HG03460 (cell line): Measurements from ENCODE around the gene ZBTB20.

Experiments used
- ATAC-seq: cut with Tn5 transposase; IDR thresholded peaks from one replicate; pipeline ENCODE4 v1.9.1; 2021; ENCODE audit not compliant: unreplicated experiment

Gene ZBTB20

DNA sequence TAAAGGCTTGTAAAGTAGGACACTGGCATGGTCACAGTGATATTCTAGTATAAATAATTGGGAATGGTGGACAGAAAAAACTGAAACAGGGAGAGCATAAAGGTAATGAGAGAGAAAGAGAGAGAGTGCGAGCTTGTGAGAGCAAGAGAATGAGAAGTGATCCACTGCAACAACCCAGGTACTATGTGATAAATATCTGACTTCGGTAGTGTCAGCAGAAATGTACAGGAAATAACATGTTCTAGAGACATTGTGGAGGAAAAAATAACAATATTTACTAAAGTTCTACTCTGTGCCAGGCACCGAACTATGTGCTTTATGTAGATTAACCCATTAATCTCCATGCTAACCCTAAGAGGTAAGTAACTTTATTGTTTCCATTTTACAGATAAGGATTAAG, 425.9 kb downstream of the ZBTB20 start:
- ATAC-seq = no peak

DNA sequence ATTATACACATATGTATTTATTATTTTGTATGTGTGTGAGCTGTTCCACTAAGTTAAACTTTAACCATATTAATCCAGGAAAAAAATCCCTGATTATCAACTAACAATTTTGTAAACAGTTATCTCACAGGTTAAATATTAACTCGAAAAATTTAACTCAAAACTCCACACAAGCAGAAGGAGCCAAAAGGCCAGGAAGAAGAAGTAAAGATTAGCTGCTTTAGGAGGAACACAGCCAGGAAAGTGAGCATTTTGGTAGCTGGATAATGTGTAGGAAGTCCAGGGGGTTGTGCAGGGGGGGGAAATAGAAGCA, 428.2 kb downstream of the ZBTB20 start:
- ATAC-seq = no peak

DNA sequence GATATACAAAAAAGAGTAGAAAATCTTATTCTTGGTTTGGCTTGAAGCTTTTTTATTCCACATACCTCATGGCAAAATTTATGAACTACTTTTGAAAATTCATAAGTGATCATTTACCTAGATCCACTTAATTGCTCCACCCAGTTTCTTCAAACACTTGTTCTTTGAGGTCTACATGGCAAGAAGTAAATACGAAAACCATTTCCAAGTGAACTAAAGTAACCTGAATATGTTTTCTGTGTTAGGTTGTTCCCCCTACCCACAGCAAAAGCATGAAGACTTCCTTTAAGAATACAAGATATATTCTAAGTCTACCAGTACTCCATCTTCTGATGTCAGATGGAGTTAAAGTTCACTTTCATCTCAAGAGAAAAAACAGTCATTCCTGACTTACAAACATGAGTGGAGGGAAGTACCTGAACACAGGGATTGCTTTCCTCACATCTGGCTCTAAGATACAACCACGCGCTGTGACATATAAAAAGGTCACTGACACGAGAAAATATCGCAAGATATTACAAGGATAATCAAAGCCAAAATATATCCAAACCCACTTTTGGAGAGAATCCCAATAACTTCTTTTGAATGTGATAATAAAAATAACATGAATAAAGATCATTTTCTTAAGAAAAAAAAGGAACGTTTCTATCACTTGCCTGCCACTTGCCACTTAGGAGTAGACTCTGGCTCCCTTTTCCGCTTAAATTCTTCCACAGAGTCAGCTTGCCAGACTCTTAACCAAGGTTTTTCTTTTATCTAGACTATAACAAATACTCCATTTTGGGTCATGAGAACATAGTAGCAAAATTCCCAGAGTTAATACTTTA, 428.8 kb downstream of the ZBTB20 start:
- no peak for ATAC-seq

DNA sequence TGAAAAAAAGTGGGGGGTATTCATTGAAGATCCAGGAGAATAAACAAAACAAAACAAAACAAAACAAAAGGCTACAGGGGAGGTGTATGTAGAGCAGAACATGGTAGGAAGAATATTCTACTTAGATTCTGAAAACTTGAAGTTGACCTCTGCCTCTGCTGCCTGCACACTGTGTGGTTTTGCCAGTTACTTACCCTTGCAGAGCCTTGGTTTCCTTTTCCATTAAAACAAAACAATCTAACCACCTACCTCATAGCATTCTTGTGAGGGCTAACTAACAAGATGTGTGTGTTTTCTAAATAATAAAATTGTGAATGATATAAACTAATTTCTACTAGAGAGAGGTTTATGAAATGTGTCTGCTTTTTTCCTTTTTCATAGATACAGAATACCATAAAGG, 430.2 kb downstream of the ZBTB20 start:
- no peak for ATAC-seq

DNA sequence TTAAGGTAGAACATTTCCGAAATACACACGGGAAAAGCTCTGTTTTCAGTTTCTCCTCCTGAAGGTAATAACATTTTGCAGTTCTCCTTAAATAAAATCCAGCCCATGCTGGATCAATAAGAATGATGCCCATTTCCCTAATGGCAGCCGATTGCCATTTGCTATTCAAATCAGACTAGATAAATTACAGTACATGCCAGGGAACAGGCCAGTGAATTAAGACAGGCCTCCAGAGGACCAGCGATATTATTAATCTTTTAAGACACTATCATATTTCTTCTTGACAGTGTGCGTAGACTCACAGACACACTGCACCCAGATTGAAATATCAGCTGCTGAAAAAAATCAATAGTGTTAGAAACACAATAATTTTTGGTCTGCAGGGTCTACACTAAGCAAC, 431.0 kb downstream of the ZBTB20 start:
- no peak for ATAC-seq

DNA sequence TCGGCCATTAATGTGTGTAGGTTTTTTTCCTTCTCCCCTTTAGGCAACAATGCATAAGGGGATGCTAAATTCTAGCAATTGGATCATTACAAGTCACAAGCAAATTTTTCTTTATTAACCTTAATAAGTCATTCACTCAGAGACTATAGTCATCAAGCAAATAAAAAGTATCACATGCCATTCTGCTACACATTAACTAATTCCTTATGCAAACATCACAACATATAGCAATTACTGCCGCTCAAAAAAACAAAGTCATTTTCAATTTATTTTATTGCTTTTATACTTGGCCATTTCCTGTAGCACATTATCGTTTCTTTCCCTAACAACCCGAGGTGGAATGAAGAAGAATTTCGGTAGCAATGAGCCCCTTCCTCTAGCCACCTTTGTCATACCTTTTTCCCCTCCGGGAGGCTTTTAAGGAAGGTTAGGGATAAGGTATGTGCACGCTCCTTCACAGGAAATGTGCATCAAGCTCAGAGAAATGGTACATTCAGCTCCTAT, 432.1 kb downstream of the ZBTB20 start:
- no peak for ATAC-seq

DNA sequence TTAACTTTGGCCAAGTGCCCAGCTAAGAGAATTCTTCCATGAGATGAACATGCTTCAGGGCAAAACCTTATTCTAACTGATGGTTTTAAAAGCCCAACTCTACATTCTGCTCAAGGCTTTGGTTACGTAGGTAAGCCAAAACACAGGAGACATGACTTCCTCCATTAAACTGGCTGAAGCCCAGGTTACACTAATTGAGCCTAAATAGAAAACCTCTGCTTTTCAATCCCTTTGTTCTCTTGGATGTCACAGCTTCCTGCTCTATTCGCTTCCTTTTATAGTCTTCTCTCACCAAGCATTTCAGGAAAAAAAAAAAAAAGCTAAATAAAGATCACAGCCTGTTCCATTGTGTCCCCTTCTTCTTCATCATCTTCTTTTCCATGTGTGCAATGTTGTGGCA, 432.9 kb downstream of the ZBTB20 start:
- ATAC-seq = no peak

DNA sequence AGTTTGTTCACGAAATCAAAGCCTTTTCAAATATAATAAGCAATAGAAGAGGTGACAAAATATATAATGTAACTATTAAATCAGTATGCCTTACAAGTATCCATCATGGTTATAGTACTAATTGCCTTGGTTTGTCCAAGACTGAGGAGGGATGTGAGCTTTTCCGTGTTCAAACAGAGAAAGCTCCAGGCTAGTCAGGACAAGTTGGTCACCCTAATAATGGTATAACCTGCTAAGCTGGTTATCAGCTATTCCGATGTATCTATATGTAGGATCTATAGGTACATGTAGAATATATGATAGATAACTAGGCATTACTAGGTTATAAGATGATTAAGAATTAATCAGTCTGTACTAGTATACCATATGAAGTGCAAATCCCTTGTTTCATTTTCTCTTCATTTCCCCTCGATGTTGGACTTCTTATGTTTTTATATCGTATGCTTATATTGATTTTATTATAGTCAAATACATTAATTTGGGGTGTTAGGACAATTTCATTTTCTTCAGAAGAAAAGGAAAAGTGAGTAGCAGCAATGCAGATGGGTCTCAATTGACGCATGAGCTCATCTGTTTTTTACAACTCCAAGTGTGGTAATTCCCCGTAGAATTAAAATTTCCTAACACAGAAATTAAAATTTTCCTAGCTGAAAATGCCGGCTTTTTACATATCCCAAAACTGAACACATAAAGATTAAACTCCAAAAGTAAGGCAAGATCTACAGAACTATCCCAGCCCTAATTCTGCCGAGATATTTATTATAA, 434.2 kb downstream of the ZBTB20 start:
- ATAC-seq = no peak

DNA sequence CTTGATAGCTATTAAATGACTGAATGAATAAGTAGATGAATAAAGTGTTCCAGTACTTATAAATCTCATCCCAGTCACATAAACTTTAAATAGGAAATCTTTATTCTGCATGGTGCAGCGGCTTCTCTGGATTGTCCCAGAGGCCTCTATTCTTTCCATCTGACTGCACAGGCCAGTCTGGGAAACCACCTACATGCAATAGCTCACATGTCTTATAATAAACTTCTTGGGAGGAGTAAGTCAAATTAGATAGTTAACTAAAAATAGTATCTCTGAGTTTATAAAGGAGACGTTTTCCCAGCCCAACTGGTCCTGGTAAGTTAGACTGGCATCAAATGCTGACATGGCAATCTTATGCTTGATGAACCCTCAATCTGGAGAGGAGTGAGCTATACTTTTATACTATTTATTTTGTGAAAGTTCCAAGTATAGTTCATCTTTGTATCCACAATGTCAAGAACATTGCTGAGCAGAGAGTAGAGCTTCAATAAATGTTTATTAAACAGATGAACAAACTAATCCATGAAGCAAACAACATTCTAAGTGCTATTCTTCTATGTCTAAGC, 435.7 kb downstream of the ZBTB20 start:
- no peak for ATAC-seq

DNA sequence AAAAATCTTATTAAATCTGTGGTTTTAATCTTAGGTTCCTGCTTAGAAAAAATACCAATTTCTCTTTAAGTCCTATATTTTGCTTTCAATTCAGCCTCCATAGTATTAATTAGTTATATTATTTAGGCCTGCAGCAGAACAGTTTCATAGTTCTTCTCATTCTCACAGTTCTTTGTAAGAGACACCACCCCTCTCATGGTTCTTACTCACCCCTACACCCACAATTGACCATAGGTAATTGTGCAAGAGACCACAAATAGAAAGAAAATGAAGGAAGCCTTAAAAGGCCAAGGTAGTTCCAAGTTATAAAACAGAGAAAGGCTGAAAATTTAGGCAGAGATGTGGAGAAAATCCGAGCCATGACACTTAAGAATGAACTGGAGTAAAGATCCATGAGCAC, 438.0 kb downstream of the ZBTB20 start:
- ATAC-seq = no peak

DNA sequence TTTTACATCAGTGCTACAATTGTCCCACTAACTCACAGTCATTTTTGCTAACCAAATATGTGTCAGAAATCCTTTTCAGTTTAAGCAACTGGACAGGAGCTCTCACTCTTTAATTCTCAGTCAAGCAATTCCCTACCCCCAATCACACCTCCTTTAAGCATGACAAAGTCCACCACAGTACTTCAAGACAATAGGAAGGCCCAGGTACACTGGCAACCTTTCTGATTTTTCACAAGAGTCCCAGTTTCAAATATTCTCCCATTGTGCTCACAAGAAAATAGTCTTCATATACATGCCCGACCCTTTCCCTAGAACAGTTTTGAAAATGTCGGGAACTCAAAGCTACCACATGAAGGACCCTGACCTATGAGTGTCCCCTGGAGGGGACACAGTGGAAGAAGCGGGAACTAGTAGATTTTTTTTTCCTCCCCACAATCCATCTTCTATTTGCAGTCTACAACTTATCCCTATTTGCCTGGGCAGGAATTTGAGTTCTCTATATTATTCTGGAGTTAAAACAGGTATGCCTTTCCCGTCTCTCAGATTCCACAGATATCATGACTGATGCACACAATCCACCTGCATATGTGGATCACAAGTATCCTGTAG, 439.7 kb downstream of the ZBTB20 start:
- ATAC-seq = no peak

DNA sequence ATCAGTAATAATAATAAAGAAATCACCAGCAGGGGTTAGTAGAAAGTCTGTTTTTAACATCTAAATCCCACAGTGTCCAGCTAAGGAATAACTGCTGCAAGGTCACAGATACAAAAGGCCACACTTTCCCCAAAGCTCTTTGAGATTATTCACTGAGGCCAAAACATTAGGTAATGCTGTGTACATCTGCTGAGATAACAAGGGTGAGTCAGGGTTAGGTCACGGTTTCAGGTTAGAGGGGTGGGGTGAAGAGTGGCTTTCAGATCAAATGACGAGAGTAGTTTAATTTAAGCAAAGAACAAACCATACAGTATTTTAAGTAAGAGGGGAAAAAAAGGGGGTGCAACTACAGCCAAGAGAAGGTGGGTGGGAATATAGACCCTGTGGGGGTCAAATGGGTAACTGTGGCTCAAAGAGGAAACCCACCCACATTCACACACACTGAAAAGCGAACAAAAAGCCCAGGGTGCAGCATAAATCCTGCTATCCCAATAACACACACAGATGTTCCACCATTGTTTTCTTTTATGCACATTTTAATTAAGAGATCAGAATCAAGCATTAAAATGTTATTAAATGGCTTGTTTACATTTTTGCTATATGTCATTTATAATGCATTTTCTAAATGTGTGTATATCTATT, 440.4 kb downstream of the ZBTB20 start:
- ATAC-seq = no peak

DNA sequence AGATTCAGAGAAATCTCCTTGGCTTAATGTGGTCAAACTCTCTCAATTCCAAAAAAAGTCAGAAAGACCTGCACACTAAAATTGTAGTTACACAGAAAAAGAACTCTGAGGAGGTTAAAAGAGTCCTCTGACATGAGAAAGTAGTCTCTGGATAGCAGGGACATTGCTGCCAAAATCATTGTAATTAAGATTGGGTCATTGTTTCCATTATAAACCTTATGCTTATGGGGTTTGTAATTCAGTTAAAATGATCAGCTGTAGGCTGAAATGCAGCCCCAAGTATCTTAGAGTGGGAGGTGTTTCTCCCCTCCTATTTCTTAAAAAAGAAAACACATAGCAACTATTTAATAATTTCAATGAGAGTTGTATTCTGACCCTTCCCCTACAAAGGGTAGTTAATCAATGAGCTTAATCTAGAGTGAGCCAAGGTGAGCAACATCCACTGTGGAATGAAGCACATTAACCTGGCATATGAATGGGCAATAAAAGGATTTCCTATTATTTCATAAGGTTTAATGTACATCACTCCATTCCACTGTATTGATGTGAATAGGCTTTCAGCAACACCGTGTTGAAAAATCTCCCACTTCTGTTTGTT, 446.4 kb downstream of the ZBTB20 start:
- ATAC-seq = no peak

DNA sequence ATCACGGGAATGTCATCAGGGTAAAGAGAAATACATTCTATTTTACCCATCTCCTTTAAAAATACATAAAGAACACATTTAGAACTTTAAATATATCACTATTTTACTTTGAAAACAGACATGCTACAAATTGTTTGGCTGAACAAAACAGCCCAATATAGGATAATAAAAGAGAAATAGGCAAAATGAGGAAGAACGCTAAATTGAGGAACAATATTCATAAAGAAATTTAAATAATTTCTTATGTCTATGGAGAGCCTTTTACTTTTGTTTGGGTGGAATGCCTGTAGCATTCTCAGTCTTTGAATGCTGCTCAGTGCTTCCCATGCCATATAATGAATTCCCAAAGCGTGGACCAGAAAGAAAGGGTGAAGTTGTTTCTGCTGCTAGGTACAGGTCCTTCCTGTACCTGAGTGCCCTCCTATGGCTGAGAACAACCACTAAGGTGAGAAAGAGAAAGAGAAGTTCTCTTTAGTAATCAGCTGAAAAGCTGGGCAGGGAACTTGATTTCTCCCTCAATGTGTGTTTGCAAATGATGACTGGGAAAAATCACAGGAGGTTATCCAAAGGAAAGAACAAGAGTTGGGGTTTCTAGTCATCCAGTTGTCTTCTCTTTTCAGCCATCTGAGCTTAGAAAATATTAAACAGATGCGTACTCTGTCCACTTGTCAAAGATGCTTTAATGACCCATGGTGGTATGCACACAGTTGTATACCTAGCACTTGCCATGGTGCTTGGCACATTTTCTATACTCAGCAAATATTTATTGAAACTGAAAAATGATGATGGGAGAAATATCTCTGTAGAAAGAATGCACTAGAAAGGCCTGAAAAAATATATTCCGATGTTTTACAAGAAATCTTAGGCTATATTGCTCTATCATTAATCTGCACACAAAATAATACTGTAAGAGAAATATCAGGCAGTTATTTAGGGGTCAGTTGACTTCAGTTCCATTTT, 448.7 kb downstream of the ZBTB20 start:
- no peak for ATAC-seq

DNA sequence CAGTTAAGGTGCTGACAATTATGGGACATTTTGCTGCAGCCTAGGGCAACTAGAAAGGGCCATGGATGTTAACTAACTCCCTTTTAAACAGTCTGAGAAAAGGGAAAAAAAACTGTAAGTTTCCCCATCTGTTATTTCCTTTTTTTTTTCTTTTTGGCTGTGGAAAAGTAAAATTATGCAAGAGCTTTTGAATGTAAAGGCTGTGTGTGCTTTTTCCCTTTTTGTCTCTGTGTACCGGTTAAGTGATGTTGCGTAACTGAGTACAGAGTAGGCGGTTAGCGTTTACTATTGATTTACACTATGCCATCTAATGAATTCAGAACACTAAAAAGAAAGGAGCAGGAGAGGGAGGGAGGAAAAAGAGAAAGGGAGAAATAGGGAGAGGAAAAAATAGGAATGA, 449.7 kb downstream of the ZBTB20 start:
- ATAC-seq = no peak

DNA sequence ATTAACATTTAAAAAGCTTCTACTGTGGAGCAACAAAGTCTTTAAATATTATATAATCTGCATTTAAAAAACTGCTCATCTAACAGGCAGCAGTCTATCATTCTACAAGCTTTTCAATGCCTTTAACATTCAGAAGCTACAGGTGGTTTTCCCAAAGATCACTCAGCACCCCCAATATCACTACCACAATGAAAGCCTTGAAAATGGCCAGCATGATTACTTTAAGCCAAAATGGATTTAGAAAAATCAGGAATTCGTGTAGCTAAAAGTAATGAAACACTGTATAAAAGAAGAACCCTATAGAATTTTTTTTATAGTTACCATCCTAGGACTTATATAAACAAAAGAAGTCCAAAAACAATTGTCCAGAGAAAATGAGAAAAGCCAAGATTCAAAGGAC, 452.8 kb downstream of the ZBTB20 start:
- ATAC-seq = no peak

DNA sequence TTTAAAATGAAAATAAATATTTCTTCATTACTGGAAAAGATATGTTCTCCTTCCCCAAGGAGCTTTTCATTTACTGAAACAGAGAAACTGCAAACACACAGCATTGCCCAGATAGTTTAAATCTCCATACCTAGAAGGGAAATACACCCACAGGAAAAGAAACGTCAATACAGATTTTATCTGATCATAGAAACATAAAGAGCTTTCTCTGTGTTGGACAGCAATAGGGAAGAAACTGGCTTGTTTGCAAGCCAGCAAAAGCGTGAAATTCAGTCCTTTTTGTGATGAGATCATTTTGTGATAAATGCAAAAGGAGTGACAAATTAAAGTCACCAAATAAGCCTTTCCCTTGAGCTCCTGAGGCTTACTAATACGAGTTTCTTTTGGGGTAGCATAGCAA, 455.2 kb downstream of the ZBTB20 start:
- ATAC-seq = no peak

DNA sequence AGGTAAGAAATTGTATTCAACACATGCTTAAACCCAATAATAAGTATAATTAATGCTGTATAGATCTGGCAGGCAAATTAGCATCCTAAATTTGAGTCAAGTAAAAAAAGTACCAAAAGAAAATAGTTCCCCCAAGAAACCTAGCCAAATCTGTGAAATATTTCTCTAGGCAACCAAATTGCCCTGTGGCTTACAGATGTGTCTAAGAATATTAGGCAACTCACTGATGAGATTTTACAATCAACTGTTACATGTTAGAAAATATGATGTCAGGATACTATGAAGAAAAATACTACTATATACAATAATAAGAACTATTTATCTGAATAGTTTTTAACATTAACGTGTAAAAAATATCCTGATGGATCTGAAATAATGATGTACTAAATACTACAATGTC, 456.2 kb downstream of the ZBTB20 start:
- no peak for ATAC-seq

DNA sequence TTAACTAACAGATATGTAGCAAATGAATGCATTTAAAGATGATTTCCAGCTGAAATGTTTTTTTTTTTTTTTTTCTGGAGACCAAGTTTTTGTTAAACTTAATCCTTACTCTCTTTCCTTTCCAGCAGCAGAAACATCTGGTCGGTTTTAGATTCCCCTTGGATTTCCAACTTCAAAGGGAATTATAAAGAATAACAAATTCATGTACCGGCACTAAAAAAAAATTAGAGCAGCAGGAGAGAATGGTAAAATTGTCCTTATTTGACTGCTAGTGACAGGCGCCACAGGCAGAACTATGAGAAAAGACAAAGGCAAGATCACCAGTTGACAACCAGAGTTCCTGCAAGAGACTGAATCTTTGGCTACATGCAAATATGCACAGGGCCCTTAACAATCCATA, 459.9 kb downstream of the ZBTB20 start:
- ATAC-seq = no peak

DNA sequence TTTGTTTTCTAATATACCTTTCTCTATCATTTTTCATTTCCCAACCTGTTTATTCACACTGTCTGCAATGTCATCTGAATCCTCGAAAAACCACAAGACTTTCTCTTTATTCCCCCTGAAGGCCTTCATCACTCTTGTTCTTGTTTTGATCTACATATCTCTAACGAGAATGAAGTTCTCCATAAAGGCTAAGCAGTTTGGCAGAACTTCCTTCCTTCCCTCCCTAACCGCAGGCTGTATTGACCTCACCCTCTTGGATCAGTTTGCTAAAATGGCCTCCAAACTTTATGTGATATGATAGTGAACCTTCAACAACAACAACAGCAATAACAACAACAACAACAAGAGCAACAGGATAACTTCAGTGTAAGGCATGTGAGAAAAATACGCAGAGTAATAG, 460.5 kb downstream of the ZBTB20 start:
- ATAC-seq = no peak
